Astrocyte (in vitro differentiated cells and primary cell): ENCODE results near the gene AMMECR1L.

ENCODE experiments used
- EZH2 ChIP-seq: IDR thresholded peaks from 2 replicates; pipeline ENCODE4 v1.6.1; 2012; ENCODE audit warnings: mild to moderate bottlenecking, low read length, inconsistent platforms; ENCODE audit not compliant: insufficient read depth
- TF ChIP-seq, protein P1 (sequence below): IDR thresholded peaks from 2 replicates; pipeline ENCODE4 v1.5.1; 2011; ENCODE audit warnings: low read depth, mild to moderate bottlenecking, inconsistent platforms, low read length, moderate library complexity; ENCODE audit not compliant: insufficient read depth

DNA sequence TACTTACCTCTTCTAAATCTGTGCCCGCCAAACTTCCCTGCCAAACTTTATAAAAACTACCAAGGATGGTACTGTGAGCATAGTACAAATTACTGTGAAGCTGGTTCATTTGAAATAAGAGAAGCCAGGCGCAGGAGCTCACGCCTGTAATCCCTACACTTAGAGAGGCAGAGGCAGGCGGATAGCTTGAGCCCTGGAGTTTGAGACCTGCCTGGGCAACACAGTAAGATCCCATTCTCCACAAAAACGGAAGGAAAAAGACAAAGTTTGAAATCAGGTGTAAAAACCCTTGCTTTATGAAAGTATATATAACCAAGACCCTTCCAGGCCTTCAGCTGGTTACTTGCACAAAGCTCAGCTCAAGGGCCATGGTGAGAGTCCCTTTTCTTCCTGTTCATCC, 5.9 kb downstream of the AMMECR1L start:
- no peak for TF ChIP-seq EZH2
- TF ChIP-seq, protein P1, sequence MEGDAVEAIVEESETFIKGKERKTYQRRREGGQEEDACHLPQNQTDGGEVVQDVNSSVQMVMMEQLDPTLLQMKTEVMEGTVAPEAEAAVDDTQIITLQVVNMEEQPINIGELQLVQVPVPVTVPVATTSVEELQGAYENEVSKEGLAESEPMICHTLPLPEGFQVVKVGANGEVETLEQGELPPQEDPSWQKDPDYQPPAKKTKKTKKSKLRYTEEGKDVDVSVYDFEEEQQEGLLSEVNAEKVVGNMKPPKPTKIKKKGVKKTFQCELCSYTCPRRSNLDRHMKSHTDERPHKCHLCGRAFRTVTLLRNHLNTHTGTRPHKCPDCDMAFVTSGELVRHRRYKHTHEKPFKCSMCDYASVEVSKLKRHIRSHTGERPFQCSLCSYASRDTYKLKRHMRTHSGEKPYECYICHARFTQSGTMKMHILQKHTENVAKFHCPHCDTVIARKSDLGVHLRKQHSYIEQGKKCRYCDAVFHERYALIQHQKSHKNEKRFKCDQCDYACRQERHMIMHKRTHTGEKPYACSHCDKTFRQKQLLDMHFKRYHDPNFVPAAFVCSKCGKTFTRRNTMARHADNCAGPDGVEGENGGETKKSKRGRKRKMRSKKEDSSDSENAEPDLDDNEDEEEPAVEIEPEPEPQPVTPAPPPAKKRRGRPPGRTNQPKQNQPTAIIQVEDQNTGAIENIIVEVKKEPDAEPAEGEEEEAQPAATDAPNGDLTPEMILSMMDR: no peak
